ENCODE measurements around the gene SSNA1. TPM values are rescaled to one million over a fixed set of nuclear protein-coding genes. Genes with fewer than 3 reads are reported as not detected.

The SSNA1 gene
- total RNA-seq, 4 donors from 2014 or later: 37.3 to 73.9 (median 53.5) TPM

DNA sequence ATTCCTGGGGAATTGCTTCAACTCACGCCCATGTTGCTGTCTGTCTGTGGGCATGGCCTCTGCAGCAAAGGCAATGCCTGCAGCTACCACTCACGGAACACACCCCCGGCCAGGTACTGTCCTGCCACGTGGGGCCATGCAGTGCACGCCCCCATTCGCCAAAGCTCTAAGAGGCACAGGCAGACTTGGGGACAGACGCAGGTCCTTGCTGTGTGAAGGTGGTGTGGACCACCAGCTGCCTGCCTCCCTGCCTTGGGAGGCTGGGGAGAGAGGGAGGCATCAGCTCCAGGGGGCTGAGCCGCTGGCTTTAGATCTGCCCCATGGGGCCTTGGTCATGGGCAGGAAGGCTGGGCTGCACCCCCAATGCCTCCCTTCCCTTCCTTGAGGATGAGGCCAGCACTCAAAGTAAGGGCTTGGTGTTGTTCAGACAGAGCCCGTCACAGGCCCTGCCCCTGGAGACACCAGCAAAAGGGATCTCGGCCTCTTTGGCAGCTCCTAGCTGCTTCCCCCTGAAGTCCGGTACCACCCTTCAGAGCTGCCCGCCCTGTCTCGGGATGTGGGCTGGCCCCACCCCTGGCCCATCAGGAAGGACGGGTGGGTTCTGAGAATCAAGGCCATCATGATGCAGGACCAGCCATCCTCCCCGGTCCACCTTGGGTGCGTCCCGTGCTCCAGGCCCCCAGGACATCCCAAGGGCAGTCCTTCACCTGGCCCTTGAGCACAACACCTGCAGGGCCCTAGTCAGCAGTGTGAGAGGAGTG lies 47.2 kb upstream of the SSNA1 start:
- peaks cover 0 to 6% (median 0%) of the 10 kb centered on the region in 4 donors for H3K4me1 ChIP-seq
- TF ChIP-seq POLR2A (IDR thresholded peaks at IDR 0.05) (no peak), EP300 (IDR thresholded peaks at IDR 0.05) (no peak)
- TF ChIP-seq, protein P1, sequence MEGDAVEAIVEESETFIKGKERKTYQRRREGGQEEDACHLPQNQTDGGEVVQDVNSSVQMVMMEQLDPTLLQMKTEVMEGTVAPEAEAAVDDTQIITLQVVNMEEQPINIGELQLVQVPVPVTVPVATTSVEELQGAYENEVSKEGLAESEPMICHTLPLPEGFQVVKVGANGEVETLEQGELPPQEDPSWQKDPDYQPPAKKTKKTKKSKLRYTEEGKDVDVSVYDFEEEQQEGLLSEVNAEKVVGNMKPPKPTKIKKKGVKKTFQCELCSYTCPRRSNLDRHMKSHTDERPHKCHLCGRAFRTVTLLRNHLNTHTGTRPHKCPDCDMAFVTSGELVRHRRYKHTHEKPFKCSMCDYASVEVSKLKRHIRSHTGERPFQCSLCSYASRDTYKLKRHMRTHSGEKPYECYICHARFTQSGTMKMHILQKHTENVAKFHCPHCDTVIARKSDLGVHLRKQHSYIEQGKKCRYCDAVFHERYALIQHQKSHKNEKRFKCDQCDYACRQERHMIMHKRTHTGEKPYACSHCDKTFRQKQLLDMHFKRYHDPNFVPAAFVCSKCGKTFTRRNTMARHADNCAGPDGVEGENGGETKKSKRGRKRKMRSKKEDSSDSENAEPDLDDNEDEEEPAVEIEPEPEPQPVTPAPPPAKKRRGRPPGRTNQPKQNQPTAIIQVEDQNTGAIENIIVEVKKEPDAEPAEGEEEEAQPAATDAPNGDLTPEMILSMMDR (IDR thresholded peaks at IDR 0.05): no peak
- DNase-seq (ENCODE audit: low spot score in 2 of 2): no peak
- no peaks in the 10 kb centered on the region for H3K36me3 ChIP-seq
- 70 to 75% methylated on average over 12 to 17 of the region's 17 CpGs for WGBS, 2 donors
- no peaks in the 10 kb centered on the region for H3K9me3 ChIP-seq
- H3K27me3 ChIP-seq: peaks cover 0 to 90% of the 10 kb centered on the region in 2 donors
- H3K27ac ChIP-seq: no peak overlapping the region
- no peak overlapping the region for H3K4me3 ChIP-seq

DNA sequence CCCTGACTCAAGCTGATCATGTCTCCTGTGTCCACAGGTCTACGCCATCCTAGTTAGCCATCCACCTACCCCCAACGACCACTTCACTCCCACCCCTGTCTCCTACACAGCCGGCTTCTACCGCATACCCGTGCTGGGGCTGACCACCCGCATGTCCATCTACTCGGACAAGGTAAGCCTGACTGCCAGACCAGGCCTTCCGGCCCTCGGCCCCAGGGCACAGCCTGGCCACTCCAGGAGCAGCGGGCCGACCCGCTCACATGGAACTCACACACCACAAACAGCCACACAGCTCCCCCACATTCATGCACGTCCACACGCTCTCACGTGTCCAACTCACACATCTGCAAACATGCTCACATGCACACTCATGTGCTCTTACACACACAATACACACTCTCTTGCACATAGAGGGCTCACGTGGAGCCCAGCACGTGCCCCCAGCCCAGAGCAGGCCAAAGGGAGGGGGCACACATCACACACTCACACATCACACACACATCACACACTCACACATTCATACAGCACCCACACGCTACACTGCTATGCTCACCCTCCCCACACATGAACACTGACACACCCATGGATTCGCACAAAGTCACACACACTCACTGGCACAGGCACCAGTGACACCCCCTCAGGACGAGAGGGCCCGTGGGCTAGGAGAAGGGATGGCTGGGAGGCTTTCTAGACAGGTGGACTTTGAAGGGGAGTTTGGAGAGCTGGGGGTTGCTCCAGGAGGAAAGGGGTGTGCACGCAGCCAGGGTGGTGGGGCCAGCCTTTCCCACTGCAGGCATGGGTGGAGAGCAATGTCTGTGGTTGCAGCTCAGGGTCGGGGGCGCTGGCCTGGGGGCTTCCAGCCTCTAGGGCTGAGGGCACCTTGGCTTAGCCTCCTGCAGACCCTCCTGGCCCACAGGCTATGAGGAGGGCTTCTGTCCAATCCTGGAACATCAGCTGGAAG lies 46.2 kb upstream of the SSNA1 start:
- no peak for DNase-seq (ENCODE audit: low spot score in 2 of 2)
- 75 to 76% methylated on average over 22 of the region's 24 CpGs for WGBS, 2 donors
- Histone ChIP-seq H3K27ac (no peak overlapping the region), H3K27me3 (peaks cover 0 to 89% of the 10 kb centered on the region in 2 donors), H3K36me3 (no peaks in the 10 kb centered on the region), H3K9me3 (no peaks in the 10 kb centered on the region), H3K4me1 (peaks cover 0 to 6% (median 0%) of the 10 kb centered on the region in 4 donors), H3K4me3 (no peak overlapping the region)
- no peak for TF ChIP-seq EP300 (IDR thresholded peaks at IDR 0.05)
- no peak for TF ChIP-seq POLR2A (IDR thresholded peaks at IDR 0.05)
- TF ChIP-seq, protein P1 (IDR thresholded peaks at IDR 0.05): no peak

DNA sequence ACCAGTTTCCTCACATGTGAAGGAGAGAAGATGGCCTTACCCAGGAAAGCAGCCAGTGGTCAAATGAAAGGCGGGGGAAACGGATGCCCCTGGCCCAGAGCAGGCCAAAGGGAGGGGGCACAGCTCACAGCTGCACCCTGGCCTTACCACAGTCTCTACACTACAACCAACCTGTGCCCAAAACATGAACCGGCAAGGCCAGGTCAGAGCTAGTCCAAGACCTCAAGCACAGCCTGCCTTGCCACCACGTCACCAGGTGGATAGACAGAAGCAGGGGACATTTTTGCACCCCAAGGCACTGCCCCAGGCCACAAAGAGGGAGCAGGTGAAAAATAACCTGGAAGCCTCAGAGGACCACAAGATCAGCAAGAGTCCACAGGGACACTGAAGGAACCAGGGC lies 45.0 kb upstream of the SSNA1 start:
- Histone ChIP-seq H3K27ac (no peak overlapping the region), H3K4me1 (peaks cover 0 to 6% (median 0%) of the 10 kb centered on the region in 4 donors), H3K27me3 (peaks cover 0 to 89% of the 10 kb centered on the region in 2 donors), H3K4me3 (no peak overlapping the region), H3K9me3 (no peaks in the 10 kb centered on the region), H3K36me3 (no peaks in the 10 kb centered on the region)
- TF ChIP-seq EP300 (IDR thresholded peaks at IDR 0.05) (no peak), POLR2A (IDR thresholded peaks at IDR 0.05) (no peak)
- TF ChIP-seq, protein P1 (IDR thresholded peaks at IDR 0.05): no peak
- DNase-seq (ENCODE audit: low spot score in 2 of 2): no peak
- 51 to 61% methylated on average over 4 of the region's 4 CpGs for WGBS, 2 donors

DNA sequence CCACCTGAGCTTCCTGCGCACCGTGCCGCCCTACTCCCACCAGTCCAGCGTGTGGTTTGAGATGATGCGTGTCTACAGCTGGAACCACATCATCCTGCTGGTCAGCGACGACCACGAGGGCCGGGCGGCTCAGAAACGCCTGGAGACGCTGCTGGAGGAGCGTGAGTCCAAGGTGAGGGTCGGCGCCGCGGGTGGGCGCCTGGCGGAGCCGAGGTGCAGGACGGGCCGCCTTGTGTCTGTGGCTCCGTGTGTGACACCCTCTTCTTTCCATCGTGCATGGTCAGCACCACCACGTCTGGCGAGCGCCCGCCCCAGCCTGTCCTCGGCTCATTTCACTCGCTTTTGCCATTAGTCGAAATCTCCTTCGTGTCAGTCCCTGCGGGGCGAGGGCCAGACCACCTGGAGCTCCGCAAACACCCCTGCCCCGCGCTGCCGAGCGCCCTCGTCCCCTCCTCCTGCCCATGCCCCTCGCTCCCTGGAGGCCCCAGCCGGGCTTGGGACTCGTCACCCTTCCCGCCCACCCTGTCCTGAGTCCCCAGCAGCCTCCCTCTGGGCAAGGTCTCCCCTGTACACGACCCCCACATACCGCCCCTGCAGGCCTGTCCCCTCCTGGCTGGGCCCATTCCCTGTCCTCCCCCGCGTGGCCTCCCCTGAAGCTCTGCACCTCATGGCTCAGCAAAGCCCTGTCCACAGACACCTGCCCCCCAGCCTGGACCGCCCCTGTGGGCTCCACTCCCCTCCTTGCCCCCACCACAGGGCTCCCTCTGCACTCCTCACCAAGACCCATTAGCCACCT lies 42.5 kb upstream of the SSNA1 start:
- Histone ChIP-seq H3K4me1 (no peaks in the 10 kb centered on the region), H3K36me3 (no peaks in the 10 kb centered on the region), H3K9me3 (no peaks in the 10 kb centered on the region), H3K27ac (no peak overlapping the region), H3K27me3 (peaks cover 0 to 73% of the 10 kb centered on the region in 2 donors), H3K4me3 (no peak overlapping the region)
- WGBS, 2 donors: 53 to 55% methylated on average over 47 to 48 of the region's 49 CpGs
- DNase-seq (ENCODE audit: low spot score in 2 of 2): no peak
- TF ChIP-seq POLR2A (IDR thresholded peaks at IDR 0.05) (no peak), EP300 (IDR thresholded peaks at IDR 0.05) (no peak)
- TF ChIP-seq, protein P1 (IDR thresholded peaks at IDR 0.05): no peak

Measured in tibial nerve (tissue), 4 donors.